ENCODE results near the gene FABP3. TPM values are rescaled to one million over a fixed set of nuclear protein-coding genes. Genes with fewer than 3 reads are reported as not detected.

FABP3 gene
- total and polyA plus RNA-seq, 2 experiments from 2014 or later, result 19.3 to 50.2 TPM

- TF ChIP-seq POLR2AphosphoS5 (IDR thresholded peaks at IDR 0.05; ENCODE audit: low read depth), result no peak
- TF ChIP-seq EZH2phosphoT487 (IDR thresholded peaks at IDR 0.05; ENCODE audit: unreplicated experiment), result no peak
- TF ChIP-seq STAT1 (IDR thresholded peaks at IDR 0.05; ENCODE audit: unreplicated experiment), result no peak
- TF ChIP-seq ZNF462 (CRISPR knock-in tag; IDR thresholded peaks at IDR 0.05), result no peak
- no peak for TF ChIP-seq EZH2 (IDR thresholded peaks at IDR 0.05; ENCODE audit: low read depth, unreplicated experiment)
- TF ChIP-seq ZNF114 (CRISPR knock-in tag; IDR thresholded peaks at IDR 0.05), result no peak
- TF ChIP-seq CREB1 (CRISPR knock-in tag; IDR thresholded peaks at IDR 0.05; ENCODE audit: low read depth), result no peak
These were observed 27.1 kb upstream of the FABP3 start (continued) for GRCh38 chr1:31399976-31400375.

- peaks cover 14% of the 10 kb centered on the region for H3K27me3 Mint-ChIP-seq (ENCODE audit: insufficient read depth, low read depth, poor library complexity)
- no peak overlapping the region for H3K27ac ChIP-seq (ENCODE audit: low read depth)
- no peak for TF ChIP-seq ZNF462 (CRISPR knock-in tag; IDR thresholded peaks at IDR 0.05)
- no peak for TF ChIP-seq CTCF (conservative IDR thresholded peaks at IDR 0.05; ENCODE audit: low read depth in 2 of 2)
These were observed 25.4 kb upstream of the FABP3 start for GRCh38 chr1:31398246-31398645.

More at GRCh38 chr1:31398246-31398645, 25.4 kb upstream of the FABP3 start:
- Histone ChIP-seq H3K4me3 (no peak overlapping the region), H3K4me2 (no peak overlapping the region), H2AFZ (peak overlapping the region; percentile 32; the same call in 1 of the 2 replicates), H3K79me2 (replicated peaks; ENCODE audit: insufficient read depth) (no peaks in the 10 kb centered on the region), H3F3A (replicated peaks; ENCODE audit: low read depth) (no peaks in the 10 kb centered on the region), H3K27me3 (ENCODE audit: insufficient read depth) (peaks cover 3% of the 10 kb centered on the region; the same call in 1 of the 2 replicates), H4K20me1 (replicated peaks; ENCODE audit: insufficient read depth) (no peaks in the 10 kb centered on the region; the same call in 1 of the 2 replicates), H3K4me1 (ENCODE audit: insufficient read depth) (peaks cover 7% of the 10 kb centered on the region), H3K9me2 (ENCODE audit: insufficient read depth) (no peaks in the 10 kb centered on the region), H3K36me3 (ENCODE audit: insufficient read depth) (no peaks in the 10 kb centered on the region)
- ATAC-seq (no peak), DNase-seq (ENCODE audit: low spot score) (no peak)
- Mint-ChIP-seq H3K4me1 (peaks cover 13% of the 10 kb centered on the region), H3K36me3 (ENCODE audit: low read depth) (no peaks in the 10 kb centered on the region), H3K27ac (no peak overlapping the region), H3K4me3 (no peak overlapping the region), H3K9me3 (no peaks in the 10 kb centered on the region)
